Caco-2 (cell line): ENCODE results near the gene GRIN1. TPM values are rescaled to one million over a fixed set of nuclear protein-coding genes. Genes with fewer than 3 reads are reported as not detected.
A peak's percentile ranks its signal among the peaks of the same experiment; 100 is the strongest.

Experiments
- BruUV-seq: library from RNA; stranded (reverse); fragments of 400-500 nt; replicated peaks from 2 replicates; lab custom pipeline; 2021; lab: Mats Ljungman, UMichigan
- CTCF ChIA-PET: fragments of 300-600 bp; sonication (Branson Sonifier 250); formaldehyde crosslinking; loops from one replicate; lab custom pipeline; 2022; ENCODE audit warnings: antibody characterized with exemption; lab: Charles Lee
- POLR2A ChIA-PET: fragments of 300-600 bp; sonication (Branson Sonifier 250); formaldehyde crosslinking; loops from one replicate; lab custom pipeline; 2022; ENCODE audit warnings: antibody characterized with exemption; lab: Charles Lee
- DNase-seq, 2 experiments: peaks; one replicate each; pipeline versions ENCODE4 v3.0.0 to v3.0.0-alpha.2; 2020 to 2022
- H3K27me3 ChIP-seq: replicated peaks from 2 replicates; pipeline ENCODE4 v1.6.0; 2011; ENCODE audit warnings: low read length; ENCODE audit not compliant: control insufficient read depth, insufficient read depth
- H3K36me3 ChIP-seq: 2 replicates; pipeline ENCODE4 v1.5.1; 2011; ENCODE audit warnings: low read length; ENCODE audit not compliant: control insufficient read depth, insufficient read depth
- H3K4me1 ChIP-seq: fragments of 250-450 bp; sonication (Bioruptor Pico); 2 replicates; pipeline ENCODE4 v1.5.1; 2020; ENCODE audit warnings: mild to moderate bottlenecking
- H3K4me3 ChIP-seq: 2 replicates; pipeline ENCODE4 v1.5.1; 2011; ENCODE audit warnings: low read depth, mild to moderate bottlenecking, control low read depth, low read length
- H3K9me3 ChIP-seq: fragments of 250-450 bp; sonication (Bioruptor Pico); 2 replicates; pipeline ENCODE4 v1.5.1; 2020; ENCODE audit warnings: mild to moderate bottlenecking, moderate library complexity
- H3K27ac Mint-ChIP-seq: one replicate; pipeline ENCODE4 v1.8.0; 2022; ENCODE audit warnings: mixed read lengths; ENCODE audit not compliant: unreplicated experiment
- H3K27me3 Mint-ChIP-seq: one replicate; pipeline ENCODE4 v1.8.0; 2022; ENCODE audit warnings: mixed read lengths; ENCODE audit not compliant: insufficient read depth, unreplicated experiment
- H3K36me3 Mint-ChIP-seq: one replicate; pipeline ENCODE4 v1.8.0; 2022; ENCODE audit warnings: mild to moderate bottlenecking, mixed read lengths; ENCODE audit not compliant: insufficient read depth, unreplicated experiment
- H3K4me1 Mint-ChIP-seq: one replicate; pipeline ENCODE4 v1.8.0; 2022; ENCODE audit warnings: low read depth, mixed read lengths; ENCODE audit not compliant: unreplicated experiment
- H3K4me3 Mint-ChIP-seq: one replicate; pipeline ENCODE4 v1.8.0; 2022; ENCODE audit warnings: mild to moderate bottlenecking, moderate library complexity, mixed read lengths; ENCODE audit not compliant: unreplicated experiment
- H3K9me3 Mint-ChIP-seq: one replicate; pipeline ENCODE4 v1.8.0; 2022; ENCODE audit warnings: mixed read lengths; ENCODE audit not compliant: unreplicated experiment
- intact Hi-C: fragments of 100-400 bp; cut with micrococcal nuclease; formaldehyde crosslinking; loops from one replicate; pipeline ENCODE4 v1.10.0; 2022; ENCODE audit not compliant: unreplicated experiment
- total RNA-seq: library from RNA; stranded (reverse); gene quantifications from 2 replicates; pipeline ENCODE4 v1.2.3, GENCODE V29; 2022
- TF ChIP-seq, protein P1 (sequence below), 2 experiments: fragments of 200-600 bp in 1 of 2; IDR thresholded peaks; 1 replicate in 1 of 2; 2 replicates in 1 of 2; pipeline versions ENCODE4 v1.5.1 to v1.8.0; 2011 to 2022; ENCODE audit warnings: antibody characterized with exemption in 1 of 2, control low read depth in 1 of 2, inconsistent platforms in 1 of 2, low read depth in 1 of 2, low read length in 1 of 2, mild to moderate bottlenecking in 1 of 2, moderate library complexity in 1 of 2; ENCODE audit not compliant: insufficient read depth in 1 of 2, severe bottlenecking in 1 of 2, unreplicated experiment in 1 of 2

Gene GRIN1
- total RNA-seq, 1 experiment from 2014 or later, result 3.7 TPM

DNA sequence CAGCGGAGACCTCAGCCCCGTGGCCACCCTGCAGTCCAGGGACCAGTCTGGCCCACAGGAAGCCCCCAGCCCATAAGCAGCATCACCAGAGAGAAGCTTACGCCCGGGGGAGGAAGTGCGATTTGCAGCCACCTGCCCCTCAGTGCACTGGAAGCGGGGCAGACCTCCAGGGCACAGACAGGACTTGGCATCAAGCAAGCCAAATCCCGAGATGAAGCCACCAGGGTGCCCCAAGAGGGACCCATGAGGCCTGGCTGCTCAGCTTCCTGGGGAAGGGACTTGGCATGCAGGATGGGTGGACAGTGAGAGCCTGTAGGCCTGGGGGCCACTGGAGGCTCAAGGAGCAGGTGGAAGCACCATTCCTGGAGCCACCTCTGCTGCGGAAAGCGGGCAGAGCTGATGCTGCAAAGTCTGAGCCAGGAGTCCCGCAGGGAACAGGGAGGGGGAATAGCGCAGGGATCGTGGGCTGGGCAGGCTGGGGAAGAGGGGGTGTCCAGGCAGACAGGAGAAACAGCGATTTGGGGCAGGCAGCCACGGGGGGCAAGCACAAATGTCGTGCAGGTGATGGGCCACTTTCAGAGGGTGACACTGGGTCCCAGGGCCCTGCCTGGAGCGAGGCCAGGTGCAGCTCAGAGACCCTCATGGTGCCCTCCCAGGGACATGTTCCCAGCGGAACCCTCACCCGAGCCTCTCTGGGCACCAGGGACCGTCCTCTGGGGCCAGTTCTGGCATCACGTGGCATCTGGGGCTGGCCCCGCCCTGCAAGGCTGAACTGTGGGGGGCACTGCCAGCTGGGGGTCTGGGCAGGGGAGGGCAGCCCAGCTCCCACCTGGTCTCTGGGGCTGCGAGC lies 27.7 kb downstream of the GRIN1 start:
- no TSS peak for BruUV-seq
- no peaks in the 10 kb centered on the region for H3K36me3 Mint-ChIP-seq
- H3K4me1 Mint-ChIP-seq, result peaks cover 6% of the 10 kb centered on the region
- H3K9me3 ChIP-seq, result no peaks in the 10 kb centered on the region
- H3K9me3 Mint-ChIP-seq, result no peaks in the 10 kb centered on the region
- peaks cover 13% of the 10 kb centered on the region for H3K4me1 ChIP-seq
- TF ChIP-seq, protein P1, sequence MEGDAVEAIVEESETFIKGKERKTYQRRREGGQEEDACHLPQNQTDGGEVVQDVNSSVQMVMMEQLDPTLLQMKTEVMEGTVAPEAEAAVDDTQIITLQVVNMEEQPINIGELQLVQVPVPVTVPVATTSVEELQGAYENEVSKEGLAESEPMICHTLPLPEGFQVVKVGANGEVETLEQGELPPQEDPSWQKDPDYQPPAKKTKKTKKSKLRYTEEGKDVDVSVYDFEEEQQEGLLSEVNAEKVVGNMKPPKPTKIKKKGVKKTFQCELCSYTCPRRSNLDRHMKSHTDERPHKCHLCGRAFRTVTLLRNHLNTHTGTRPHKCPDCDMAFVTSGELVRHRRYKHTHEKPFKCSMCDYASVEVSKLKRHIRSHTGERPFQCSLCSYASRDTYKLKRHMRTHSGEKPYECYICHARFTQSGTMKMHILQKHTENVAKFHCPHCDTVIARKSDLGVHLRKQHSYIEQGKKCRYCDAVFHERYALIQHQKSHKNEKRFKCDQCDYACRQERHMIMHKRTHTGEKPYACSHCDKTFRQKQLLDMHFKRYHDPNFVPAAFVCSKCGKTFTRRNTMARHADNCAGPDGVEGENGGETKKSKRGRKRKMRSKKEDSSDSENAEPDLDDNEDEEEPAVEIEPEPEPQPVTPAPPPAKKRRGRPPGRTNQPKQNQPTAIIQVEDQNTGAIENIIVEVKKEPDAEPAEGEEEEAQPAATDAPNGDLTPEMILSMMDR (IDR thresholded peaks at IDR 0.05; ENCODE audit: insufficient read depth in 1 of 2, low read depth in 1 of 2, low read length in 1 of 2, severe bottlenecking in 1 of 2, unreplicated experiment in 1 of 2), result no peak
- peak overlapping the region; percentile 79 for H3K4me3 Mint-ChIP-seq
- no peak for DNase-seq
- intact Hi-C loops, result loop anchor here (5.0 kb wide), 1 partner anchor 39 kb away; no protein-coding TSS in a partner anchor
- POLR2A ChIA-PET, result no interaction called here
- peaks cover 8% of the 10 kb centered on the region for H3K27me3 Mint-ChIP-seq
- no peaks in the 10 kb centered on the region for H3K36me3 ChIP-seq
- peaks cover 2% of the 10 kb centered on the region; the same call in 1 of the 2 replicates for H3K27me3 ChIP-seq
- H3K4me3 ChIP-seq, result no peak overlapping the region
- no peak overlapping the region for H3K27ac Mint-ChIP-seq
- CTCF ChIA-PET, result interaction anchor here (0.6 kb wide), 1 partner anchor 111 kb away, joined by 4 read pairs; no protein-coding TSS in a partner anchor

DNA sequence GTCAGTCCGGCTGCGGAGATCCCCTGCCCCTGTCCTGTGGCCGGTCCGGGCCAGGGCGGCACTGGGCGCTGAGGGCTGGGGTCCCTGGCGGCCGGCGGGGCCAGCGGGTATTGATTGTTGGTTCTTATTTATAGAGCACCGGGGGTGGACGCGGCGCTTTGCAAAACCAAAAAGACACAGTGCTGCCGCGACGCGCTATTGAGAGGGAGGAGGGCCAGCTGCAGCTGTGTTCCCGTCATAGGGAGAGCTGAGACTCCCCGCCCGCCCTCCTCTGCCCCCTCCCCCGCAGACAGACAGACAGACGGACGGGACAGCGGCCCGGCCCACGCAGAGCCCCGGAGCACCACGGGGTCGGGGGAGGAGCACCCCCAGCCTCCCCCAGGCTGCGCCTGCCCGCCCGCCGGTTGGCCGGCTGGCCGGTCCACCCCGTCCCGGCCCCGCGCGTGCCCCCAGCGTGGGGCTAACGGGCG lies 28.4 kb downstream of the GRIN1 start:
- CTCF ChIA-PET, result interaction anchor here (0.6 to 3.1 kb wide), 5 partner anchors 9 to 138 kb away, joined by 3 to 16 read pairs (median 8); partner anchors contain the start of genes ANAPC2 and SSNA1
- Mint-ChIP-seq H3K4me1 (peaks cover 6% of the 10 kb centered on the region), H3K27ac (no peak overlapping the region), H3K27me3 (peaks cover 8% of the 10 kb centered on the region), H3K4me3 (peak overlapping the region; percentile 79), H3K36me3 (no peaks in the 10 kb centered on the region), H3K9me3 (no peaks in the 10 kb centered on the region)
- TF ChIP-seq, protein P1 (IDR thresholded peaks at IDR 0.05; ENCODE audit: insufficient read depth in 1 of 2, low read depth in 1 of 2, low read length in 1 of 2, severe bottlenecking in 1 of 2, unreplicated experiment in 1 of 2), result no peak
- intact Hi-C loops, result loop anchor here (5.0 kb wide), 1 partner anchor 40 kb away; no protein-coding TSS in a partner anchor
- H3K36me3 ChIP-seq, result no peaks in the 10 kb centered on the region
- H3K27me3 ChIP-seq, result peaks cover 2% of the 10 kb centered on the region; the same call in 1 of the 2 replicates
- BruUV-seq, result no TSS peak
- H3K4me3 ChIP-seq, result no peak overlapping the region
- POLR2A ChIA-PET, result no interaction called here
- DNase-seq, result no peak
- no peaks in the 10 kb centered on the region for H3K9me3 ChIP-seq
- peaks cover 13% of the 10 kb centered on the region for H3K4me1 ChIP-seq
